Kidney (tissue), 14 donors: Measurements from ENCODE around the gene BMP7. TPM values are rescaled to one million over a fixed set of nuclear protein-coding genes. Genes with fewer than 3 reads are reported as not detected.
A peak's percentile ranks its signal among the peaks of the same experiment; 100 is the strongest.

Experiments used
- DNase-seq, 5 donors: peaks; one replicate each; pipeline ENCODE4 v3.0.0-alpha.2; 2013 to 2020
- FAIRE-seq: peaks from 2 replicates; lab custom pipeline; 2012; peaks lifted over from hg19 to GRCh38; lab: Jason Lieb, UNC
- H3K27ac ChIP-seq, 2 donors: one replicate each; pipeline ENCODE4 v1.7.0; 2013; ENCODE audit warnings: low read depth in 2 of 2, low read length in 2 of 2, inconsistent platforms in 1 of 2
- H3K27me3 ChIP-seq: one replicate; pipeline ENCODE4 v1.7.1; 2013; ENCODE audit warnings: low read length, inconsistent platforms; ENCODE audit not compliant: control insufficient read depth, insufficient read depth
- H3K36me3 ChIP-seq, 3 donors: one replicate each; pipeline versions ENCODE4 v1.7.0 to v1.7.1; 2013; ENCODE audit warnings: low read length in 3 of 3, control low read depth in 1 of 3, inconsistent platforms in 1 of 3; ENCODE audit not compliant: insufficient read depth in 3 of 3, control insufficient read depth in 2 of 3
- H3K4me1 ChIP-seq, 3 donors: one replicate each; pipeline versions ENCODE4 v1.7.0 to v1.7.1; 2013; ENCODE audit warnings: low read length in 3 of 3, inconsistent platforms in 1 of 3, low read depth in 1 of 3; ENCODE audit not compliant: control insufficient read depth in 2 of 3, insufficient read depth in 2 of 3
- H3K4me3 ChIP-seq, 3 donors: one replicate each; pipeline versions ENCODE4 v1.7.0 to v1.8.1; 2013; ENCODE audit warnings: low read length in 3 of 3, control low read depth in 1 of 3, inconsistent platforms in 1 of 3
- H3K9ac ChIP-seq, 3 donors: one replicate each; pipeline versions ENCODE4 v1.7.0 to v1.7.1; 2013; ENCODE audit warnings: low read length in 3 of 3, control low read depth in 1 of 3, inconsistent platforms in 1 of 3
- H3K9me3 ChIP-seq, 3 donors: one replicate each; pipeline versions ENCODE4 v1.7.0 to v1.7.1; 2013; ENCODE audit warnings: low read length in 3 of 3, control low read depth in 1 of 3, inconsistent platforms in 1 of 3; ENCODE audit not compliant: control insufficient read depth in 2 of 3, insufficient read depth in 1 of 3
- intact Hi-C: fragments of 100-400 bp; cut with DNase I; formaldehyde crosslinking; loops from one replicate; pipeline ENCODE4 v1.11.1; 2022
- polyA plus RNA-seq: library from polyadenylated mRNA; stranded (reverse); fragments of 350-450 nt; fragmentation: Illumina TruSeq; extraction: RNeasy Lipid Tissue Mini Kit (QIAGEN cat#74804); gene quantifications from one replicate; pipeline ENCODE4 v1.2.3, GENCODE V29; 2014; ENCODE audit warnings: low read depth, low replicate concordance; ENCODE audit not compliant: insufficient read depth
- total RNA-seq: library from RNA; stranded (reverse); fragmentation: NEBNext Ultra II Directional; extraction: Animal tissue kit (Norgen Biotek cat#: 25700); gene quantifications from one replicate; pipeline ENCODE4 v1.2.1, GENCODE V29; 2021
- TF ChIP-seq, protein P1 (sequence below): IDR thresholded peaks from 3 replicates; pipeline ENCODE4 v1.5.1; 2012; ENCODE audit warnings: mild to moderate bottlenecking, moderate library complexity, borderline replicate concordance; ENCODE audit not compliant: insufficient read depth; ENCODE audit errors: extremely low read depth
- donor health status: control.
- donor health status: control.
- donor health status: control.
- donor health status: control.
- donor health status: control.
- donor health status: DM: yes; HTN: yes; CAD: no.
- donor health status: Normal renal cell carcinoma (clear cell type).

The BMP7 gene
- total and polyA plus RNA-seq, 2 donors from 2014 or later: 1.6 to 11.3 TPM

DNA sequence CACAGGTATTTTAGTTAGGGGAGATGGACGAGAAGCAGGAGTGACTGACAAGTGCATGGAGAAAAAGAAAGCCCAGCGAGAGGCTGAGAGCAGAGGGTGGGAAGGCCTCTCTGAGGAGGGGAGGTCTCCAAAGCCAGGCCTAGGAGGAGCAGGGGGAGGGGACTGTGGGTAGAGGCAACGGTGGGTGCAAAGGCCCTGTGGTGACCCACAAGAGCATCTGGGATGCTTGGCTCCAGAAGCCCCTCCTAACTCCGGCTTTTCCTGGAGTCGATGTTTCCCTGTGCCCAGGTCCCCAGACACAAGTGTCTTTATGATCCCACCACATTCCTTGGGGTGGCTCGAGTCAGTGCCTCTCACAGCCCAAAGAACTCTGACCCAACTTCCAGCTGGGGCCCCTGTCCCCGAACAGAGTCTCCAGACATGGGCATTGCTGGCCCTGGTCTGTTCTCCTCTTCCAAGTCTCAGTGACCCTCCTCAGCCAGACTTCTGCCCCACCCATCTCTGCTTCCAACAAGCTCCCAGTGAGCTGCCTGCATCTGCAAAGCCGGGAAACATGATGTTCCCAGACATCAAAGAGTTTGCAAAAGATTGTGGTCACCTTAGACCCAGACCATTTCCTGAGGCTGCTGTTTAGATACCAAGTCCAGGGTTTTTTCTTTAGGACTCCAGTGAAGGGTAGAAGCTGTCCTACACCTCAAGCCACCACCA, 11.1 kb upstream of the BMP7 start:
- H3K27ac ChIP-seq: no peak overlapping the region

DNA sequence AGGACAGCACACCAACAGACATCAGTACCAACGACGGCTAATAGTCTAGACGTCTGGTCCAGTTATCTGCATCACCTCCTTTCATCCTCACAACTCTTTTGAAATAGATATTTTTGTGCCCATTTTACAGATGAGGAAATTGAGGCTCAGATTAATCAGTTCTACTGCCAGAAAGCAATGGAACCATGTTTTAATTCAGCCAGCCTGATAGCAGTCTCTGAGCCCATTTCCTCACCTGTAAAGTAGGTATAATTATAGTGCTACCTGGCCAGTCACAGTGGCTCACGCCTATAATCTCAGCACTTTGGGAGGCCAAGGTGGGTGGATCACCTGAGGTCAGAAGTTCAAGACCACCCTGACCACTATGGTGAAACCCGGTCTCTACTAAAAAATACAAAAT, 9.8 kb upstream of the BMP7 start:
- H3K9ac ChIP-seq: no peak overlapping the region
- TF ChIP-seq, protein P1, sequence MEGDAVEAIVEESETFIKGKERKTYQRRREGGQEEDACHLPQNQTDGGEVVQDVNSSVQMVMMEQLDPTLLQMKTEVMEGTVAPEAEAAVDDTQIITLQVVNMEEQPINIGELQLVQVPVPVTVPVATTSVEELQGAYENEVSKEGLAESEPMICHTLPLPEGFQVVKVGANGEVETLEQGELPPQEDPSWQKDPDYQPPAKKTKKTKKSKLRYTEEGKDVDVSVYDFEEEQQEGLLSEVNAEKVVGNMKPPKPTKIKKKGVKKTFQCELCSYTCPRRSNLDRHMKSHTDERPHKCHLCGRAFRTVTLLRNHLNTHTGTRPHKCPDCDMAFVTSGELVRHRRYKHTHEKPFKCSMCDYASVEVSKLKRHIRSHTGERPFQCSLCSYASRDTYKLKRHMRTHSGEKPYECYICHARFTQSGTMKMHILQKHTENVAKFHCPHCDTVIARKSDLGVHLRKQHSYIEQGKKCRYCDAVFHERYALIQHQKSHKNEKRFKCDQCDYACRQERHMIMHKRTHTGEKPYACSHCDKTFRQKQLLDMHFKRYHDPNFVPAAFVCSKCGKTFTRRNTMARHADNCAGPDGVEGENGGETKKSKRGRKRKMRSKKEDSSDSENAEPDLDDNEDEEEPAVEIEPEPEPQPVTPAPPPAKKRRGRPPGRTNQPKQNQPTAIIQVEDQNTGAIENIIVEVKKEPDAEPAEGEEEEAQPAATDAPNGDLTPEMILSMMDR: no peak
- intact Hi-C loops: no loop called here
- no peaks in the 10 kb centered on the region for H3K4me1 ChIP-seq
- FAIRE-seq (no peak), DNase-seq (no peak)
- H3K9me3 ChIP-seq: no peaks in the 10 kb centered on the region
- H3K27ac ChIP-seq: no peak overlapping the region
- no peaks in the 10 kb centered on the region for H3K36me3 ChIP-seq
- no peak overlapping the region for H3K4me3 ChIP-seq
- H3K27me3 ChIP-seq: no peaks in the 10 kb centered on the region

More for the DNA sequence above, 11.1 kb upstream of the BMP7 start:
- FAIRE-seq (no peak), DNase-seq (peak in 1 of 5 donors; percentile 20)
- Histone ChIP-seq H3K9ac (no peak overlapping the region), H3K4me3 (no peak overlapping the region), H3K27me3 (no peaks in the 10 kb centered on the region), H3K36me3 (no peaks in the 10 kb centered on the region), H3K4me1 (no peaks in the 10 kb centered on the region), H3K9me3 (no peaks in the 10 kb centered on the region)
- TF ChIP-seq, protein P1: no peak
- intact Hi-C loops: no loop called here

DNA sequence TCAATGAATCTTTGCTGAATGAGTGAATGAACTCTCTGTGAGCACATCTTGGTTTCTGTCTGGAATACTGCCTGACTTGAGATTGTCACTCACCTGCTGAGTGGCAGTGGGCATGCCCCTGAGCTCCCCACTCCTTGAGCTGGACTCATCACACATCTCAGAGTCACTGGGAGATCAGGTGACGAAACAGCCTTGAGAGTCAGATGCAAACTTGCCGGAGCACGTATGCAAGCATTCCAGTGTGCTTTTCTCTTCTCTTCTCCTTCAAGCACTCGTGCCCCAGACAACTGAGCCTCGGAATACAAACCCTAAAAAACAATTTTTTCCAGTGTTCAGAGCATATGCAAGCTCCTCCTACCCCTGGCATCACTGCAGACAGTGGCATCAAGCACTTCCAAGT, 9.4 kb upstream of the BMP7 start:
- Histone ChIP-seq H3K9ac (no peak overlapping the region), H3K27me3 (no peaks in the 10 kb centered on the region), H3K27ac (no peak overlapping the region), H3K4me1 (no peaks in the 10 kb centered on the region), H3K36me3 (no peaks in the 10 kb centered on the region), H3K9me3 (no peaks in the 10 kb centered on the region), H3K4me3 (no peak overlapping the region)
- TF ChIP-seq, protein P1: no peak
- intact Hi-C loops: no loop called here
- FAIRE-seq (no peak), DNase-seq (peak in 2 of 5 donors; percentile 7 to 33)
